ENCODE data around the gene ZDHHC6. TPM values are rescaled to one million over a fixed set of nuclear protein-coding genes. Genes with fewer than 3 reads are reported as not detected.

ZDHHC6 gene
- total RNA-seq, 1 experiment from 2014 or later, result 35.2 TPM

DNA sequence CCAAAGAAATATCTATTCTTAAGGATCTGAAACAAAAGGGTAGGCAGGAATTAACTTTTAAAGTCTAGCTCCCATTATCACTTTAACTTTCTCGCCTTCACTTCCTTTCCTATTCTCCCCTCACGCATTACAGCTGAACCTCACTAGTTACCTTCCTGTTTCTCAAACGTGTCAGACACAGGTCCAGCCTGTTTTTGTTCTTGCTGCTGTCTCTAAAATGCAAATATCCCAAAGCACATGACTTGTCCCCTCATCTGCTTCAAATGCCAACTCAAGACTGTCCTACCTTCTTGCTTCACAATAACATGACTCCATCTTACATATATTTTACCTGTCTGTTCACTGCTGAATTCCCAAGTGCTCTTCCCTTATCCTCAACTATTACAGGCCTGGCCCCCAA lies 17.6 kb downstream of the ZDHHC6 start:
- no peak overlapping the region for H3K4me2 ChIP-seq (ENCODE audit: insufficient read depth, insufficient read length, low read length)
- H4K91ac ChIP-seq (ENCODE audit: insufficient read length, low read depth, low read length), result no peak overlapping the region
- H2BK15ac ChIP-seq (ENCODE audit: low read depth, low read length), result no peak overlapping the region
- no peaks in the 10 kb centered on the region for H3K9me3 ChIP-seq (ENCODE audit: control insufficient read depth, low read depth, low read length)
- no peak overlapping the region for H3K56ac ChIP-seq (ENCODE audit: insufficient read length, low read depth, low read length)
- H3K23me2 ChIP-seq (ENCODE audit: insufficient read length, low read depth, low read length, poor library complexity, severe bottlenecking), result no peaks in the 10 kb centered on the region
- no peak overlapping the region for H3K14ac ChIP-seq (ENCODE audit: insufficient read depth, low read length)
- TF ChIP-seq, protein P1, sequence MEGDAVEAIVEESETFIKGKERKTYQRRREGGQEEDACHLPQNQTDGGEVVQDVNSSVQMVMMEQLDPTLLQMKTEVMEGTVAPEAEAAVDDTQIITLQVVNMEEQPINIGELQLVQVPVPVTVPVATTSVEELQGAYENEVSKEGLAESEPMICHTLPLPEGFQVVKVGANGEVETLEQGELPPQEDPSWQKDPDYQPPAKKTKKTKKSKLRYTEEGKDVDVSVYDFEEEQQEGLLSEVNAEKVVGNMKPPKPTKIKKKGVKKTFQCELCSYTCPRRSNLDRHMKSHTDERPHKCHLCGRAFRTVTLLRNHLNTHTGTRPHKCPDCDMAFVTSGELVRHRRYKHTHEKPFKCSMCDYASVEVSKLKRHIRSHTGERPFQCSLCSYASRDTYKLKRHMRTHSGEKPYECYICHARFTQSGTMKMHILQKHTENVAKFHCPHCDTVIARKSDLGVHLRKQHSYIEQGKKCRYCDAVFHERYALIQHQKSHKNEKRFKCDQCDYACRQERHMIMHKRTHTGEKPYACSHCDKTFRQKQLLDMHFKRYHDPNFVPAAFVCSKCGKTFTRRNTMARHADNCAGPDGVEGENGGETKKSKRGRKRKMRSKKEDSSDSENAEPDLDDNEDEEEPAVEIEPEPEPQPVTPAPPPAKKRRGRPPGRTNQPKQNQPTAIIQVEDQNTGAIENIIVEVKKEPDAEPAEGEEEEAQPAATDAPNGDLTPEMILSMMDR (conservative IDR thresholded peaks at IDR 0.05), result no peak
- no peak overlapping the region for H2BK12ac ChIP-seq (ENCODE audit: insufficient read length, low read depth, low read length)
- no peak overlapping the region for H3K9ac ChIP-seq (ENCODE audit: extremely low read depth, insufficient read length, low read length)
- Mint-ChIP-seq H3K4me1 (no peaks in the 10 kb centered on the region), H3K27ac (peak overlapping the region in 1 of 3 experiments; percentile 38; a peak in 1 of 7 replicates), H3K36me3 (ENCODE audit: insufficient read depth in 1 of 3, low read depth in 3 of 3) (peaks cover 2 to 35% (median 22%) of the 10 kb centered on the region in 3 experiments), H3K9me3 (no peaks in the 10 kb centered on the region), H3K27me3 (ENCODE audit: low read depth) (no peaks in the 10 kb centered on the region), H3K4me3 (no peak overlapping the region)
- H3K4ac ChIP-seq (ENCODE audit: low read depth, low read length), result no peak overlapping the region
- H2BK5ac ChIP-seq (ENCODE audit: insufficient read length, low read length), result no peak overlapping the region
- 100% methylated on average over 2 of the region's 3 CpGs for WGBS (ENCODE audit: extremely low coverage, insufficient read length, low lambda C conversion rate)
- H3K27ac ChIP-seq (ENCODE audit: insufficient read length, low read depth, low read length), result no peak overlapping the region
- H3K79me1 ChIP-seq (ENCODE audit: insufficient read depth, low read depth, low read length, poor library complexity, severe bottlenecking), result no peaks in the 10 kb centered on the region
- H3K27me3 ChIP-seq (ENCODE audit: insufficient read depth, low read length), result no peaks in the 10 kb centered on the region
- H3K18ac ChIP-seq (ENCODE audit: insufficient read length, low read depth, low read length), result no peak overlapping the region
- H4K8ac ChIP-seq (replicated peaks; ENCODE audit: insufficient read length, low read depth, low read length), result no peak overlapping the region
- no peaks in the 10 kb centered on the region for H3K79me2 ChIP-seq (ENCODE audit: insufficient read depth, low read length)
- H2AK5ac ChIP-seq (ENCODE audit: insufficient read length, low read length), result no peak overlapping the region
- H4K20me1 ChIP-seq (ENCODE audit: control insufficient read depth, insufficient read depth, insufficient read length), result no peaks in the 10 kb centered on the region
- no peak overlapping the region for H2BK20ac ChIP-seq (ENCODE audit: low read depth, low read length, poor library complexity, severe bottlenecking)
- H3K23ac ChIP-seq (ENCODE audit: insufficient read length, low read depth, low read length), result no peak overlapping the region
- DNase-seq, result no peak
- H2AFZ ChIP-seq (ENCODE audit: low read length), result no peak overlapping the region
- no peak overlapping the region for H4K5ac ChIP-seq (ENCODE audit: insufficient read length, low read depth, low read length)
- H3T11ph ChIP-seq (ENCODE audit: low read length), result no peak overlapping the region
- no peak overlapping the region for H2BK120ac ChIP-seq (ENCODE audit: low read depth, low read length, poor library complexity, severe bottlenecking)
- no peaks in the 10 kb centered on the region for H3K4me1 ChIP-seq (ENCODE audit: insufficient read depth, low read length)

All from H9 (cell line).